Measurements from ENCODE around the gene EBI3. TPM values are rescaled to one million over a fixed set of nuclear protein-coding genes. Genes with fewer than 3 reads are reported as not detected.

EBI3 gene
- 1 to 10 TPM; 1.7 to 7.4 (median 2.5) TPM for total RNA-seq

DNA sequence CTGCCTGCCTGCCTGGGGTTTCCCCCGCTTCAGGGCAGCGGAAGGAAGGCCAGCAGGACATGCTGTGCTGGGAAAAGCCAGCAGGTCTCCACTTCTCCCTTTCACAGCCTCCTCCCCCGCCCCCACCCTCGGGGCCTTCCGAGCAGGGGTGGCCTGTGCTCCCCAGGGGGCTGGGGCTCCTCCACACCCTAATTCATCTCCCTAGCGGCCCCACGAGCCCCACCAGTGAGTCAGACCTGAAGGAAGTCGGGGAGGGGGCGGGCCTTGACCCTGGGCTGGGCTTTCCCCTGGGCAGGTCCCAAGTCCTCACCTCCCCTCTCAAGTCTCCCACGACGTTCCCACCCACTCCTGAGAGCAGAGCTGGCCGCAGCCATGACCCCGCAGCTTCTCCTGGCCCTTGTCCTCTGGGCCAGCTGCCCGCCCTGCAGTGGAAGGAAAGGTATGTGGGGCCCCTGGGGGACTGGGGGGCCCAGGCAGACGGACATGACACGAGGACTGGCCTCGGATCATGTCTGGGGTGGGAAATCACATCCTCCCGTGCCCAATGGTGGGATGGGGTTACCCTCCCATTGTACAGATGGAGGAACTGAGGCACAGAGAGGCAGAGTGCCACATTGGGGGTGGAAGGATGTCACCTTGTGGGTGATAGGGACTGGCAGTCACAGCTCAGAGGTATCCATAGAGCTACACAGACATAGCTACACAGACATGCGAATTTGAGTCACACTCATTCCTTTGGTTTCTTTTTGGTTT, at the start of gene EBI3:
Gene EBI3 (plus strand): TSS at position 345 of the 753 bp plus-strand sequence. CDS start 28 bp downstream, at position 373.
- H3K36me3 ChIP-seq = no peaks in the 10 kb centered on the region
- WGBS, 2 donors = 15 to 20% methylated on average over 18 to 19 of the region's 19 CpGs
- TF ChIP-seq POLR2AphosphoS5 (IDR thresholded peaks at IDR 0.05) (no peak), POLR2A (IDR thresholded peaks at IDR 0.05) (no peak), EP300 (IDR thresholded peaks at IDR 0.05) (no peak)
- TF ChIP-seq, protein P1, sequence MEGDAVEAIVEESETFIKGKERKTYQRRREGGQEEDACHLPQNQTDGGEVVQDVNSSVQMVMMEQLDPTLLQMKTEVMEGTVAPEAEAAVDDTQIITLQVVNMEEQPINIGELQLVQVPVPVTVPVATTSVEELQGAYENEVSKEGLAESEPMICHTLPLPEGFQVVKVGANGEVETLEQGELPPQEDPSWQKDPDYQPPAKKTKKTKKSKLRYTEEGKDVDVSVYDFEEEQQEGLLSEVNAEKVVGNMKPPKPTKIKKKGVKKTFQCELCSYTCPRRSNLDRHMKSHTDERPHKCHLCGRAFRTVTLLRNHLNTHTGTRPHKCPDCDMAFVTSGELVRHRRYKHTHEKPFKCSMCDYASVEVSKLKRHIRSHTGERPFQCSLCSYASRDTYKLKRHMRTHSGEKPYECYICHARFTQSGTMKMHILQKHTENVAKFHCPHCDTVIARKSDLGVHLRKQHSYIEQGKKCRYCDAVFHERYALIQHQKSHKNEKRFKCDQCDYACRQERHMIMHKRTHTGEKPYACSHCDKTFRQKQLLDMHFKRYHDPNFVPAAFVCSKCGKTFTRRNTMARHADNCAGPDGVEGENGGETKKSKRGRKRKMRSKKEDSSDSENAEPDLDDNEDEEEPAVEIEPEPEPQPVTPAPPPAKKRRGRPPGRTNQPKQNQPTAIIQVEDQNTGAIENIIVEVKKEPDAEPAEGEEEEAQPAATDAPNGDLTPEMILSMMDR (IDR thresholded peaks at IDR 0.05) = no peak
- peaks cover 0 to 17% (median 2%) of the 10 kb centered on the region in 4 donors for H3K27me3 ChIP-seq
- H3K4me3 ChIP-seq = peak within 1 kb of the TSS in 2 of 4 donors; percentile 20 to 21
- ATAC-seq (ENCODE audit: low FRiP score in 2 of 2) (peak in 1 of 2 donors; percentile 31), DNase-seq (peak; percentile 28 to 72)
- peaks cover 5 to 11% (median 7%) of the 10 kb centered on the region in 4 donors for H3K4me1 ChIP-seq
- H3K27ac ChIP-seq = peak within 1 kb of the TSS in 1 of 4 donors; percentile 39
- no peaks in the 10 kb centered on the region for H3K9me3 ChIP-seq

DNA sequence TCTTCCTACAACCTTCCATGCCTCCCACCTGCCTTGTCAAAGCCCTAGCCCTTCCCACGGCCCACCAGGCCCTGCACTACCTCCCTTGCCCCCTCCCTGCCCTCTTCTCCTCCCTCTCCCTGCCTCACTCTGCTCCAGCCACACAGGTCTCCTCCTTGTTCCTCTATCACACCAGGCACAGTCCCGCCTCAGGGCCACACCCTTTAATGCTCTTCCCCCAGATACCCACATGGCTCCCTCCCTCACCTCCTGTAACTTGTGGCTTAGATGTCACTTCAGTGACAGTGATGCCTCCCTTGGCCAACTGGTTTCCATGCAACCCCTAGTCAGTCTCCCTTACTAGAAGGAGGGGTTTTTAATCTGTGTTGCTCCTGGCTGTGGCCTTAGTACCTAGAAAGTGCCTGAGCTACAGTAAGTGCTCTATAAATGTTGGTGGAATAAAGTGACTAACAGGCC, 48.2 kb upstream of the EBI3 start:
- DNase-seq = no peak
- Histone ChIP-seq H3K4me1 (peaks cover 19 to 33% (median 25%) of the 10 kb centered on the region in 4 donors), H3K27ac (no peak overlapping the region), H3K36me3 (peaks cover 0 to 43% (median 16%) of the 10 kb centered on the region in 4 donors), H3K27me3 (no peaks in the 10 kb centered on the region), H3K4me3 (peak overlapping the region in 1 of 4 donors; percentile 94), H3K9me3 (no peaks in the 10 kb centered on the region)
- ATAC-seq (ENCODE audit: low FRiP score in 2 of 2) = no peak
- TF ChIP-seq, protein P1 (IDR thresholded peaks at IDR 0.05) = no peak
- TF ChIP-seq POLR2A (IDR thresholded peaks at IDR 0.05) (no peak), POLR2AphosphoS5 (IDR thresholded peaks at IDR 0.05) (no peak), EP300 (IDR thresholded peaks at IDR 0.05) (no peak)
- WGBS, 2 donors = 78 to 84% methylated on average over 2 of the region's 2 CpGs

DNA sequence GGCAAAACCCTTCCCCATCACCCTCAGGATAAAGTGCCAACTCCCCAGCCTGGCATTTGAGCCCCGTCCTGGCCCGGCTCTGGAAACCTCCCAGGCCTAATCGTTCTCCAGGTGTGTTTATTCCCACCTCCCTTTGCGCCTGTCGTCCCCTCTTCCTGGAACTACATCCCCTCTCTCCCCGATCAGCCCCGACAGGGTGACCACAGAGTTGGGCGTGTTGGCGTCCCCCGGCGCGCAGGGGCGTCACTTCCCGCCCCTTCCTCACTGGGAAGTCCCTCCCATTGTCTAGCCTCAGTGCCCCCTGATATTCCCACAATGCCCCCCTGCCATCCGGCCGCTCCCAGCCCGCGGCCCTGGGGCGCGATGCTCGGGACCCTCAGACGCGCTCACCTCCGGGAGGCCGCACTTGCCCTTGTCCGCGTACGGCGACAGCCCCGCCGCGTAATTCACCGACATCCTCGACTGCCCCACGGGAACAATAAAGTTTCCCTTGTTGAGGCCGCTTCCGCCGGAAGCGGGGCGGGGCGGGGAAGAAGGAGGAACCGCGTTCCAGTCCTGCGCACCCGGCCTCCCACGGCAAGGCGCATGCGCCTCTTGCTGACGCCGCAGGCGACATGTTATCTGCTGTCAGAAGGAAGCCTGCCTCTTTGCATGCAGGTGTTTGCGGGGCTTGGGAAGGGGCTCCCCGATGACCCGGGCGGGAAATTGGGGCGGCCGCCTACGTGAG, 47.1 kb upstream of the EBI3 start, which contains the start of the genes ANKRD24 and SIRT6:
Gene ANKRD24 (plus strand): TSS at position 606 of the 727 bp plus-strand sequence. CDS start 3,737 bp downstream, outside the sequence.
Gene SIRT6 (minus strand): TSS at position 480 of the 727 bp plus-strand sequence. CDS start 24 bp downstream, at position 456.
- ATAC-seq (ENCODE audit: low FRiP score in 2 of 2) (peak; percentile 92 to 96), DNase-seq (peak; percentile 96 to 99)
- WGBS, 2 donors = 0 to 2% methylated on average over 25 to 32 of the region's 58 CpGs
- peak within 1 kb of the TSS; percentile 81 to 91 (median 88) for H3K27ac ChIP-seq
- TF ChIP-seq POLR2AphosphoS5 (IDR thresholded peaks at IDR 0.05) (peak; percentile 95 to 96), POLR2A (IDR thresholded peaks at IDR 0.05) (peak in 2 of 4 donors; percentile 24 to 76), EP300 (IDR thresholded peaks at IDR 0.05) (peak in 1 of 4 donors; percentile 79)
- TF ChIP-seq, protein P1 (IDR thresholded peaks at IDR 0.05) = peak in 2 of 6 experiments; percentile 9 to 46
- peaks cover 0 to 32% (median 7%) of the 10 kb centered on the region in 4 donors for H3K36me3 ChIP-seq
- H3K4me1 ChIP-seq = peaks cover 19 to 33% (median 25%) of the 10 kb centered on the region in 4 donors
- no peaks in the 10 kb centered on the region for H3K27me3 ChIP-seq
- H3K4me3 ChIP-seq = peak within 1 kb of the TSS; percentile 58 to 94 (median 88)
- no peaks in the 10 kb centered on the region for H3K9me3 ChIP-seq

DNA sequence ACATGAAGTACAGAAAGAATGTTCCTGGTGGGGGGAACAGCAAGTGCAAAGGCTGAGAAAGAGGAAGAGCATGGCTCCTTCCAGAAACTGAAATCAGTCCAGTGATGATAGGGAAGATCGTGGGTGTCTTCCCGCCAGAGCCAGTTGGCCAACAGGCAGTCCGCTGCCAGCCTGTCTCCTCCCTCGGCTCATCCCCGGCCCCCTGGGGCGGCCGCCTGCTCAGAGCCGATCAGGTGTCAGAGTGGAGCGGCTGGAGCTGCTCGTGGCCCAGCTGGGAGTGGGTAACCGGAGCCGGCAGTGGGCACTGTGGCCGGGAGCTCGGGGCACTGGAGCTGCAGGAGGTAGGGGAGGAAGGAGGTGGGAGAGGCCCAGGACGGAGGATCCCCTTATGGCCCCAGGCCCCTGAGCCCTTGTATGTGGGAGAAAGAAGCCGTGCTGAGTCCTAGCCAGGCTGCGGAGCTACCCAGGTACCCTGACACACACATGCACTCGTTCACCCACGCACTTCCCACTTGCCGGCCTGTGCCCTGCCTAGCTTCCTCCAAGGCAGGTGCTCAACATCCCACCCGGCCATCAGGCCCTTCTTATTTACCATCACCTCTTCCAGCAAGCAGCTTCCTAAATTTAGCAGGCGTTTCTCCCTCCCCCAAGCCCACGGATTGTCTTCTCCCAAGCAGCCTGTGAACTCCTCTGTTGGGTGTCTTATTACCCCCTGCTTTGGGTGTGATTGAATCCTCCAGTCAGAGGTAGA, 45.2 kb upstream of the EBI3 start:
- Histone ChIP-seq H3K4me1 (peaks cover 19 to 33% (median 25%) of the 10 kb centered on the region in 4 donors), H3K27ac (no peak overlapping the region), H3K9me3 (no peaks in the 10 kb centered on the region), H3K36me3 (peaks cover 0 to 15% (median 1%) of the 10 kb centered on the region in 4 donors), H3K4me3 (no peak overlapping the region), H3K27me3 (no peaks in the 10 kb centered on the region)
- TF ChIP-seq POLR2A (IDR thresholded peaks at IDR 0.05) = no peak
- TF ChIP-seq, protein P1 (IDR thresholded peaks at IDR 0.05) = no peak
- TF ChIP-seq EP300 (IDR thresholded peaks at IDR 0.05) = no peak
- no peak for TF ChIP-seq POLR2AphosphoS5 (IDR thresholded peaks at IDR 0.05)
- 39 to 43% methylated on average over 15 to 22 of the region's 23 CpGs for WGBS, 2 donors
- DNase-seq = peak in 1 of 2 donors; percentile 81
- ATAC-seq (ENCODE audit: low FRiP score in 2 of 2) = no peak

Data from upper lobe of left lung (tissue), 6 donors.